ENCODE data around the gene MBD5. TPM values are rescaled to one million over a fixed set of nuclear protein-coding genes. Genes with fewer than 3 reads are reported as not detected.

MBD5 gene
- polyA plus RNA-seq, 2 of the 4 experiments (the other 2 are of a cell fraction) = 5.4 to 24.1 TPM

DNA sequence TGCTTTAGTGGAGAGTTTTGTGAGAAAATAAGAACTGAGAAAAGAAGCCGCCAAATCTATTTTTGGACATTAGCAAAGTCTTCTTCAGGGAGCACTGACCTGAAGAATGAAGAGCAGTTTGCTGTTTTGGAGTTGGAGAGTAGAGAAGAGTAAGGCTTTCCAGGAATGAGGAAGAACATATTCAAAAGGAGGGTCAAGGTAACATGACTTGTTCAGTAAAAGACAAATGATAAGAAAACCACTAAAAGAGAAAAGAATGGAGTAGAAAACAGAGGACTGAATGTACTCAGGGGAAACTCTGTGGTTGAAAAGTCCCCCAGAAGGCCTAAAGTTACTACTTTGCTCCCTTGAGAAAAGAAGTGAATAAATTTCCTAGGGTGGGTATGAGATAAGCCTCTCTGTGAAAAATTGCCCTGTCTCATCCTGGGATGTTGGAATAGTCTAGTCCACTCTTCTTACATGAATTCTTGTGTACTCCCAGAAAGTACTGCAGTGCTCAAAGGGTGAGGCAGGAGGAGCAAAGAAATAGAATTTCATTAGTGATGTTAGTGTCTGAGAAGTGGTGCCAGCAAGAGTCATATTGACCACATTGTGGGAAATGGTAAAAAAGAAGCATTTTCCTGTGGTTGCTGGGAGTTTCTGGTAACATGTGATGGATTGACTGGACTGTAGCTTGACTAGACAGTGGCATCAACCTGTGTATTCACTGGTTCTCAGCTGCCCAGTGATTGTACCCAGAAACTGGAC lies 27.8 kb downstream of the MBD5 start:
- TF ChIP-seq KDM1A (IDR thresholded peaks at IDR 0.05; ENCODE audit: low read depth) (no peak), TFCP2L1 (CRISPR knock-in tag; IDR thresholded peaks at IDR 0.05) (no peak), EHMT2 (IDR thresholded peaks at IDR 0.05; ENCODE audit: low read depth) (no peak), HES2 (IDR thresholded peaks at IDR 0.05) (no peak), CBX2 (IDR thresholded peaks at IDR 0.05; ENCODE audit: borderline replicate concordance, low read depth) (no peak), RARB (CRISPR knock-in tag; IDR thresholded peaks at IDR 0.05) (no peak), PHF8 (IDR thresholded peaks at IDR 0.05; ENCODE audit: borderline replicate concordance, low read depth) (no peak), CBX8 (IDR thresholded peaks at IDR 0.05) (no peak), HOXA7 (CRISPR knock-in tag; IDR thresholded peaks at IDR 0.05) (no peak), RAD21 (conservative IDR thresholded peaks at IDR 0.05 in 1 of 2, IDR thresholded peaks at IDR 0.05 in 1 of 2) (no peak), JUNB (IDR thresholded peaks at IDR 0.05) (no peak), POLR2AphosphoS2 (conservative IDR thresholded peaks at IDR 0.05; ENCODE audit: low read length) (no peak), HOXB13 (CRISPR knock-in tag; IDR thresholded peaks at IDR 0.05; ENCODE audit: low read depth) (no peak)
- Histone ChIP-seq H3K4me3 (no peak overlapping the region), H3K4me2 (no peak overlapping the region), H3K9me3 (no peaks in the 10 kb centered on the region), H3K4me1 (0 out of 3 replicates have a peak, but pooled peaks cover 2% of the 10 kb centered on the region), H3K27ac (no peak overlapping the region)
- DNase-seq (ENCODE audit: low read depth in 1 of 2, low spot score in 1 of 2) (no peak), FAIRE-seq (no peak), ATAC-seq (no peak)
- WGBS (ENCODE audit: missing lambda C conversion rate) = 76% methylated on average over 1 of the region's 1 CpG
- ChIA-PET POLR2A (interaction anchor here (1.1 kb wide), 1 partner anchor 28 kb away, joined by 4 read pairs; the partner anchor contains the start of genes MBD5 and ORC4), CTCF (no interaction called here)

DNA sequence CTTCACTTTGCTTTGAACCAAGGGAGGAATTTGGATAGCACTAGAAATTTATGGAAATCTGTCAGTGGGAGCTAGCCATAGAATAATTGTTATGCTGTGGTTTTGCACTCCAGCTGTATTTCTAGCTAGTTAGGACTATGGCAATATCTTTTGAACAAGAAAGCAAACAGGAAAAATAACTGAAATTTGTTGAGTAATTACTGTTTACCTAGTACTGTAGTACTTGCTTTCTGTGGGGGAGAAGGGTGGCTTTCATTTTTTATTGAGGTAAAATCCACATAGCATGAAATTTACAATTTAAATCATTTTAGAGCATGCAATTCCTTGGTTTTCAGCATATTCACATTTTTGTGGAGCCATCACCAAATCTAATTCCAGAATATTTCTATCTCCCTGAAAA lies 28.4 kb downstream of the MBD5 start:
- ChIA-PET CTCF (no interaction called here), POLR2A (interaction anchor here (1.1 kb wide), 1 partner anchor 29 kb away, joined by 4 read pairs; the partner anchor contains the start of genes MBD5 and ORC4)

DNA sequence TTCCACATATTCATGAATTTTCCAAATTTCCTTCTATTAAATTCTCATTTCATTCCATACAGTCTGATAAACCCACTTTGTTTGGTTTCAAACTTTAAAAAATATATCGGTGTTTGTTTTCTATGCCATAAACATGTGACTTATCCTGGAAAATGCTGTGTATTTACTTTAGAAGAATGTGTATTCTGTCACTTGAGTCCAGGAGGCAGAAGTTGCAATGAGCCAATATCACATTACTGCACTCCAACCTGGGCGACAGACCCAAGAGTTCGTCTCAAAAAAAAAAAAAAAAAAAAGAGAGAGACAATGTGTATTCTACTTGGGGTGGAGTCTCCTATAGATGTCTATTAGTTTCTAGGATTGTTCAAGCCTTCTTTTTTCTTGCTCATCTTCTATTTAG lies 31.8 kb downstream of the MBD5 start:
- TF ChIP-seq NPAS2 (CRISPR knock-in tag; IDR thresholded peaks at IDR 0.05; ENCODE audit: borderline replicate concordance) = no peak
- TF ChIP-seq CHD2 (IDR thresholded peaks at IDR 0.05; ENCODE audit: low read length, partially characterized antibody) = no peak
- TF ChIP-seq EHMT2 (IDR thresholded peaks at IDR 0.05; ENCODE audit: low read depth) = no peak
- TF ChIP-seq MYC (IDR thresholded peaks at IDR 0.05; ENCODE audit: borderline replicate concordance, low read length) = no peak
- no peak for TF ChIP-seq EP300 (IDR thresholded peaks at IDR 0.05)
- TF ChIP-seq RFX5 (IDR thresholded peaks at IDR 0.05) = no peak
- TF ChIP-seq, protein P1, sequence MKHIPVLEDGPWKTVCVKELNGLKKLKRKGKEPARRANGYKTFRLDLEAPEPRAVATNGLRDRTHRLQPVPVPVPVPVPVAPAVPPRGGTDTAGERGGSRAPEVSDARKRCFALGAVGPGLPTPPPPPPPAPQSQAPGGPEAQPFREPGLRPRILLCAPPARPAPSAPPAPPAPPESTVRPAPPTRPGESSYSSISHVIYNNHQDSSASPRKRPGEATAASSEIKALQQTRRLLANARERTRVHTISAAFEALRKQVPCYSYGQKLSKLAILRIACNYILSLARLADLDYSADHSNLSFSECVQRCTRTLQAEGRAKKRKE (CRISPR knock-in tag; IDR thresholded peaks at IDR 0.05; ENCODE audit: low read depth) = no peak
- TF ChIP-seq RAD21 (conservative IDR thresholded peaks at IDR 0.05 in 1 of 2, IDR thresholded peaks at IDR 0.05 in 1 of 2) = no peak
- TF ChIP-seq POLR2AphosphoS2 (conservative IDR thresholded peaks at IDR 0.05; ENCODE audit: low read length) = no peak
- no peak for TF ChIP-seq MAZ (IDR thresholded peaks at IDR 0.05; ENCODE audit: borderline replicate concordance, low read depth, low read length)
- TF ChIP-seq CBX2 (IDR thresholded peaks at IDR 0.05; ENCODE audit: borderline replicate concordance, low read depth) = no peak
- no peak for TF ChIP-seq ZC3H11A (IDR thresholded peaks at IDR 0.05)
- TF ChIP-seq ELK1 (IDR thresholded peaks at IDR 0.05; ENCODE audit: low read depth, low read length) = no peak
- CTCF ChIA-PET = no interaction called here
- Histone ChIP-seq H3K4me1 (0 out of 3 replicates have a peak, but pooled peaks cover 2% of the 10 kb centered on the region), H3K4me2 (no peak overlapping the region), H3K27ac (no peak overlapping the region), H3K4me3 (no peak overlapping the region), H3K9me3 (no peaks in the 10 kb centered on the region)
- DNase-seq (ENCODE audit: low read depth in 1 of 2, low spot score in 1 of 2) (no peak), ATAC-seq (no peak), FAIRE-seq (no peak)
- 93% methylated on average over 3 of the region's 3 CpGs for WGBS (ENCODE audit: missing lambda C conversion rate)
- POLR2A ChIA-PET = no interaction called here

More for the DNA sequence above, 28.4 kb downstream of the MBD5 start:
- Histone ChIP-seq H3K27ac (no peak overlapping the region), H3K9me3 (no peaks in the 10 kb centered on the region), H3K4me3 (no peak overlapping the region), H3K4me1 (0 out of 3 replicates have a peak, but pooled peaks cover 2% of the 10 kb centered on the region), H3K4me2 (no peak overlapping the region)
- ATAC-seq = no peak
- DNase-seq (ENCODE audit: low read depth in 1 of 2, low spot score in 1 of 2) = no peak
- FAIRE-seq = no peak
- TF ChIP-seq HDAC2 (IDR thresholded peaks at IDR 0.05) (no peak), HOXB13 (CRISPR knock-in tag; IDR thresholded peaks at IDR 0.05; ENCODE audit: low read depth) (no peak), ELK1 (IDR thresholded peaks at IDR 0.05; ENCODE audit: low read depth, low read length) (no peak), RARB (CRISPR knock-in tag; IDR thresholded peaks at IDR 0.05) (no peak), SMC3 (IDR thresholded peaks at IDR 0.05) (no peak), MAFK (IDR thresholded peaks at IDR 0.05; ENCODE audit: partially characterized antibody) (no peak)
- TF ChIP-seq, protein P2, sequence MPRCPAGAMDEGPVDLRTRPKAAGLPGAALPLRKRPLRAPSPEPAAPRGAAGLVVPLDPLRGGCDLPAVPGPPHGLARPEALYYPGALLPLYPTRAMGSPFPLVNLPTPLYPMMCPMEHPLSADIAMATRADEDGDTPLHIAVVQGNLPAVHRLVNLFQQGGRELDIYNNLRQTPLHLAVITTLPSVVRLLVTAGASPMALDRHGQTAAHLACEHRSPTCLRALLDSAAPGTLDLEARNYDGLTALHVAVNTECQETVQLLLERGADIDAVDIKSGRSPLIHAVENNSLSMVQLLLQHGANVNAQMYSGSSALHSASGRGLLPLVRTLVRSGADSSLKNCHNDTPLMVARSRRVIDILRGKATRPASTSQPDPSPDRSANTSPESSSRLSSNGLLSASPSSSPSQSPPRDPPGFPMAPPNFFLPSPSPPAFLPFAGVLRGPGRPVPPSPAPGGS (IDR thresholded peaks at IDR 0.05) = no peak

Measured in A549 (cell line).